DND-41 (cell line): ENCODE results near the gene IFIT1B.

ENCODE experiments used
- EZH2 ChIP-seq: IDR thresholded peaks from 3 replicates; pipeline ENCODE4 v1.6.1; 2012; ENCODE audit warnings: borderline replicate concordance, low read depth, mild to moderate bottlenecking, moderate library complexity, low read length, inconsistent platforms; ENCODE audit not compliant: severe bottlenecking
- TF ChIP-seq, protein P1 (sequence below): IDR thresholded peaks from 2 replicates; pipeline ENCODE4 v1.5.1; 2012; ENCODE audit warnings: borderline replicate concordance, low read length, moderate library complexity, mild to moderate bottlenecking; ENCODE audit not compliant: poor library complexity, severe bottlenecking; ENCODE audit errors: extremely low read depth

DNA sequence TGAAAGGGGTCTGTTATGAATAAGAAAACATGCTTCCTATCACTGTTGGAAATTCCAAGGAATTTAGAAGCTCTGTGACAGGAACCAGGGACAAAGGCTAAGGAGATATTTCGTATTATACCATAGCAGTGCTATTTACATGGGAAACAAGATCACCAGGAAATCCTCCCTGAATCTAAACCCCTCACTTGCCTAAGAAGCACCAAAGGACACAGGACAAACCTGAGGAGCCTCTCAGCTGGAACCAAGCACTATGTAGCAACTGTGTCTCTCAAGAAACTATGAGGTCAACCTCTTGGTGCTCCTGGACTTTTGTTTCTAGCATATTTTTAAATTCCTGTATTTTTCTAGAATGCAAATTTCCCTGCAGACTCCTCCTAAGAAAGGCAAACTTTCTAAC lies 20.8 kb upstream of the IFIT1B start:
- TF ChIP-seq, protein P1, sequence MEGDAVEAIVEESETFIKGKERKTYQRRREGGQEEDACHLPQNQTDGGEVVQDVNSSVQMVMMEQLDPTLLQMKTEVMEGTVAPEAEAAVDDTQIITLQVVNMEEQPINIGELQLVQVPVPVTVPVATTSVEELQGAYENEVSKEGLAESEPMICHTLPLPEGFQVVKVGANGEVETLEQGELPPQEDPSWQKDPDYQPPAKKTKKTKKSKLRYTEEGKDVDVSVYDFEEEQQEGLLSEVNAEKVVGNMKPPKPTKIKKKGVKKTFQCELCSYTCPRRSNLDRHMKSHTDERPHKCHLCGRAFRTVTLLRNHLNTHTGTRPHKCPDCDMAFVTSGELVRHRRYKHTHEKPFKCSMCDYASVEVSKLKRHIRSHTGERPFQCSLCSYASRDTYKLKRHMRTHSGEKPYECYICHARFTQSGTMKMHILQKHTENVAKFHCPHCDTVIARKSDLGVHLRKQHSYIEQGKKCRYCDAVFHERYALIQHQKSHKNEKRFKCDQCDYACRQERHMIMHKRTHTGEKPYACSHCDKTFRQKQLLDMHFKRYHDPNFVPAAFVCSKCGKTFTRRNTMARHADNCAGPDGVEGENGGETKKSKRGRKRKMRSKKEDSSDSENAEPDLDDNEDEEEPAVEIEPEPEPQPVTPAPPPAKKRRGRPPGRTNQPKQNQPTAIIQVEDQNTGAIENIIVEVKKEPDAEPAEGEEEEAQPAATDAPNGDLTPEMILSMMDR: no peak
- TF ChIP-seq EZH2: no peak
